D721Med (cell line): ENCODE results near the gene DDX1.

Experiments
- DNase-seq: peaks from one replicate; pipeline ENCODE4 v3.0.0; 2011; ENCODE audit warnings: low spot score; ENCODE audit not compliant: insufficient read length
- FAIRE-seq: peaks from 2 replicates; lab custom pipeline; 2011; peaks lifted over from hg19 to GRCh38; lab: Jason Lieb, UNC
- TF ChIP-seq, protein P1 (sequence below): IDR thresholded peaks from 2 replicates; pipeline ENCODE4 v1.5.1; 2012; ENCODE audit warnings: mild to moderate bottlenecking, control low read depth; ENCODE audit not compliant: insufficient read depth; ENCODE audit errors: missing control alignments

The DDX1 gene

GRCh38 chr2:15654727-15655073, 63.0 kb downstream of the DDX1 start:
- no peak for FAIRE-seq
- no peak for DNase-seq
- TF ChIP-seq, protein P1, sequence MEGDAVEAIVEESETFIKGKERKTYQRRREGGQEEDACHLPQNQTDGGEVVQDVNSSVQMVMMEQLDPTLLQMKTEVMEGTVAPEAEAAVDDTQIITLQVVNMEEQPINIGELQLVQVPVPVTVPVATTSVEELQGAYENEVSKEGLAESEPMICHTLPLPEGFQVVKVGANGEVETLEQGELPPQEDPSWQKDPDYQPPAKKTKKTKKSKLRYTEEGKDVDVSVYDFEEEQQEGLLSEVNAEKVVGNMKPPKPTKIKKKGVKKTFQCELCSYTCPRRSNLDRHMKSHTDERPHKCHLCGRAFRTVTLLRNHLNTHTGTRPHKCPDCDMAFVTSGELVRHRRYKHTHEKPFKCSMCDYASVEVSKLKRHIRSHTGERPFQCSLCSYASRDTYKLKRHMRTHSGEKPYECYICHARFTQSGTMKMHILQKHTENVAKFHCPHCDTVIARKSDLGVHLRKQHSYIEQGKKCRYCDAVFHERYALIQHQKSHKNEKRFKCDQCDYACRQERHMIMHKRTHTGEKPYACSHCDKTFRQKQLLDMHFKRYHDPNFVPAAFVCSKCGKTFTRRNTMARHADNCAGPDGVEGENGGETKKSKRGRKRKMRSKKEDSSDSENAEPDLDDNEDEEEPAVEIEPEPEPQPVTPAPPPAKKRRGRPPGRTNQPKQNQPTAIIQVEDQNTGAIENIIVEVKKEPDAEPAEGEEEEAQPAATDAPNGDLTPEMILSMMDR, result no peak

DNA sequence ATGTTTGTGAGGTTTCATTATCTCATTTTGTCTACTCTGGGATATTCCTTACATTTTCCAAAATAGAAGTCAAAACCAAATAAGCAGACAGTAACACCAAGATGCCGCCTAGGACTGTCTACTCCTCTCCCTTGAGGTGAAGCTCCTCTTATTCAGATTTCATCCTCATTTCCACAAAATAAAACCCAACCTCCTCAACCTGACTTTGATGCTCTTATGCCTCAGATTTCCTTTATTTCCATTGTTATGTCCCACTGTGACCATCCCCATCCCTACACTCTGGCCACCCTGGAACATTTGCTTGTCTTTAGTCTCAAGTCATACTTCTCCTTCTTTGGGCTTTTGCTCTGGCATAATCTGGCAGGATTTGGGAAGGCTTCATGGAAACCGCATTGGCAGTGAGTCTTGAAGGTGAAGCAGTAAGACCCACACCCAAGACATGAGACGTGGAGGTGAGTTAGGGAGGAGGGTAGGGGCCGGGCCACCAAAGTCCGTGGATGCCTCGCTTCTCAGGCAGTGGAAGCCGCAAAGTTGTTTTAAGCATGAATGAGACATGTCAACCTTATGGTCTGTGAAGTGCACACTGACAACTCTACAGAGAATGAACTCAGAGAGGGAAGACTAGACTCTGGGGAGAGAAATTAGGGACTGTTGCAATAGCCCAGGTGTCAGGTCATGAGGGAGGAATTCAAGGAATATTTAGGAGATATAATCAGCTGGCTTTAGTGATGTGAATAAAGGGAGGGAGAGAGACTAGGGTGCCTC, 63.6 kb downstream of the DDX1 start:
- DNase-seq (no peak), FAIRE-seq (no peak)
- TF ChIP-seq, protein P1, result no peak

DNA sequence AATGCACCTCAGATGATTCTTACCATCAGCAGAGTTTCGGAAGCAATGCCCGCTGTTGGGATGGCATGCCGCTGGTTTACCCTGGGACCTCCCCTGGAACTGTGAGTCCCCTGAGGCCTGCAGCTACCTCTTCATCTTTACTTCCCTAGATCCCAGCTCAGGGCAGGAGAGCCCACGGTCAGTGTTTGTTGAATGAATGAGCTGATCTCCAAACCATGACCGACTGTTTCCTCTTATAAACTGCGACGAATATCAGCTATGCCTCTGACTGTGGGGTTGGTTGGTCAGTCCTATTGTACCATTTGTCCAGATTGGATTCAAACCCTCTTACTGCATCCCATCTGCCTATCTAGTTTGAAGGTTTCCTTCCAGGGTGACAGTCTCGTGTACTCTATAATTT, 64.4 kb downstream of the DDX1 start:
- FAIRE-seq (no peak), DNase-seq (no peak)
- TF ChIP-seq, protein P1, result no peak

DNA sequence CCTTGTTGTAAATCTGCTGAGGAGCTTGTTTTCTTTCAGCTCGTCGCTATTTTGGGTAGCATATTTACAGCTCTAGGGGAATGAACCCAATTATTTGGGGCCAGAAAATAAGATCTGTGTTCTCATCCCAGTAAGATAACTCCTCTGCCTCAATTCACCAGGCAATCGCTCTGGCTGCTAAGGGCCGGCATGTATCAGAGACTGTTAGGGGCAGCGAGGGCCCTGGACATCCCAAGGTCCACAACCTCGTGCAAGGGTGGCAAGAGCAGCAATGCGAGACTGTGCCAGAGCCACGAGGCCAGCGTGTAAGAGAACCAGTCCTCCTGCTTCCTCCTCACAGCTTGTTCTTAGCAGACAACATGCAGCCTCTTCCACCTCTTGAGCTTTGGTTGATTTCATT, 66.1 kb downstream of the DDX1 start:
- FAIRE-seq, result no peak
- TF ChIP-seq, protein P1, result no peak
- no peak for DNase-seq

- TF ChIP-seq, protein P1, result no peak
Measured at GRCh38 chr2:15658911-15659310, 67.2 kb downstream of the DDX1 start.

GRCh38 chr2:15660491-15661294, 69.0 kb downstream of the DDX1 start:
- TF ChIP-seq, protein P1, result no peak
- no peak for FAIRE-seq

More at GRCh38 chr2:15658911-15659310, 67.2 kb downstream of the DDX1 start:
- FAIRE-seq, result no peak
- DNase-seq, result no peak

GRCh38 chr2:15661295-15661569, 69.6 kb downstream of the DDX1 start:
- no peak for FAIRE-seq
- no peak for DNase-seq
- TF ChIP-seq, protein P1, result no peak

More at GRCh38 chr2:15660491-15661294, 69.0 kb downstream of the DDX1 start:
- no peak for DNase-seq
